Measurements from ENCODE around the gene MEIOC. TPM values are rescaled to one million over a fixed set of nuclear protein-coding genes. Genes with fewer than 3 reads are reported as not detected.

The MEIOC gene
- total and polyA plus RNA-seq, 2 of the 4 experiments (the other 2 are of a cell fraction) = 0.27 to 0.36 TPM

DNA sequence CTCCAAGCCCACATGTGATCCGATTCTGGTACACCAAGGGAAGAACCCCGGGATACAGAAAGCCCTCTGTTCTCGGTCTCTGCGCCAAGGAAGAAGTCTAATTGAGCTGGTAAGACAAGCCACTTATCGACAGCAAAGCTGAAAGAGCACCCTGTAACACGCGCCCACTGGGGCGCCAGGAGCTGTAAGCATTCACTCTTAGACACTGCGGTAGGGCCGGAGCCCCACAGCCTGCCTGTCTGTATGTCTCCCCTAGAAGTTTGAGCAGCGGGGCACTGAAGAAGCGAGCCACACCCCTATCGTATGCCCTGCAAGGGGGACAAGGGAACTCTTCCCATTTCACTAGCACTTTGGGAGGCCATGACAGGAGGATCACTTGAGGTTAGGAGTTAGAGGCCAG lies 27.0 kb upstream of the MEIOC start:
- H3K4ac ChIP-seq (ENCODE audit: low read depth, low read length) = no peak overlapping the region
- in situ Hi-C loops (cut with MboI; ENCODE audit: low sequenced_read_pairs) = loop anchor here (25.0 kb wide), 1 partner anchor 417 kb away; the partner anchor contains the start of gene UBTF

More for the DNA sequence above, 27.0 kb upstream of the MEIOC start:
- H4K20me1 ChIP-seq (ENCODE audit: insufficient read depth, low read length) = no peaks in the 10 kb centered on the region
- WGBS, 2 experiments (ENCODE audit: extremely low coverage in 2 of 2, insufficient read length in 1 of 2) = 90% methylated on average over 8 of the region's 13 CpGs; no CpG with 5 or more reads in 1 of the 2 experiments
- no peak overlapping the region for H4K5ac ChIP-seq (ENCODE audit: low read depth, low read length)
- no peak overlapping the region for H3K4me2 ChIP-seq (ENCODE audit: low read depth, low read length)
- peaks cover 6% of the 10 kb centered on the region; the same call in 1 of the 2 replicates for H3K4me1 ChIP-seq (ENCODE audit: control insufficient read depth, insufficient read depth, low read length)
- no peak overlapping the region for H4K91ac ChIP-seq (ENCODE audit: insufficient read depth, low read depth, low read length)
- POLR2A ChIA-PET (ENCODE audit: unreplicated experiment) = no interaction called here
- CTCF ChIA-PET = interaction anchor here (0.6 kb wide), 1 partner anchor 18 kb away, joined by 5 read pairs; no protein-coding TSS in a partner anchor
- H2AK5ac ChIP-seq (ENCODE audit: low read depth, low read length) = no peak overlapping the region
- H3K56ac ChIP-seq (ENCODE audit: extremely low read depth, insufficient read depth, low read length) = no peak overlapping the region
- H3K14ac ChIP-seq (replicated peaks; ENCODE audit: low read depth, low read length) = no peak overlapping the region
- no peak overlapping the region for H3K27ac ChIP-seq (ENCODE audit: insufficient read depth, low read length)
- H3K23ac ChIP-seq (ENCODE audit: low read depth, low read length) = no peak overlapping the region
- H3K9me1 ChIP-seq (ENCODE audit: insufficient read depth, low read length) = no peaks in the 10 kb centered on the region
- no peaks in the 10 kb centered on the region for H3K36me3 ChIP-seq (ENCODE audit: control insufficient read depth, insufficient read depth, low read length)
- no peak overlapping the region for H3K9ac ChIP-seq (ENCODE audit: low read depth, low read length)
- no peaks in the 10 kb centered on the region for H3K79me1 ChIP-seq (ENCODE audit: low read depth in 1 of 2, low read length in 2 of 2)
- H3K4me3 ChIP-seq (ENCODE audit: insufficient read depth, low read depth, low read length) = no peak overlapping the region
- no peak overlapping the region for H2BK5ac ChIP-seq (ENCODE audit: low read depth, low read length, poor library complexity, severe bottlenecking)
- BruUV-seq (replicated peaks) = no TSS peak
- ATAC-seq (ENCODE audit: low read depth) (no peak), DNase-seq (no peak)
- H4K8ac ChIP-seq (ENCODE audit: low read depth in 2 of 2, low read length in 2 of 2) = no peak overlapping the region
- no peak overlapping the region for H2BK15ac ChIP-seq (ENCODE audit: low read depth, low read length)
- no peak overlapping the region for H3K18ac ChIP-seq (ENCODE audit: low read depth, low read length)
- intact Hi-C loops (cut with micrococcal nuclease) (no loop called here), dilution Hi-C loops (cut with HindIII; ENCODE audit: low sequenced_read_pairs, unreplicated experiment) (no loop called here)
- no peaks in the 10 kb centered on the region for H3K9me3 ChIP-seq (ENCODE audit: control insufficient read depth, insufficient read depth, low read length)
- H3K27me3 ChIP-seq (ENCODE audit: control insufficient read depth, insufficient read depth, low read length) = no peaks in the 10 kb centered on the region
- no peak overlapping the region for H2BK20ac ChIP-seq (ENCODE audit: low read depth, low read length)
- no peak overlapping the region for H2BK120ac ChIP-seq (ENCODE audit: low read depth, low read length)
- H2AK9ac ChIP-seq (replicated peaks; ENCODE audit: low read depth, low read length, poor library complexity) = no peak overlapping the region
- H2AFZ ChIP-seq (replicated peaks; ENCODE audit: low read length, poor library complexity) = no peak overlapping the region
- no peak for TF ChIP-seq NFE2L2 (IDR thresholded peaks at IDR 0.05; ENCODE audit: low read depth, low read length)
- no peak for TF ChIP-seq POLR2A (IDR thresholded peaks at IDR 0.05; ENCODE audit: low read depth, low read length)
- no peak for TF ChIP-seq BHLHE40 (IDR thresholded peaks at IDR 0.05; ENCODE audit: low read depth, low read length)
- TF ChIP-seq RFX5 (IDR thresholded peaks at IDR 0.05; ENCODE audit: low read depth, low read length) = no peak
- no peak for TF ChIP-seq CHD1 (IDR thresholded peaks at IDR 0.05; ENCODE audit: low read depth, low read length)
- TF ChIP-seq USF2 (IDR thresholded peaks at IDR 0.05; ENCODE audit: low read depth, low read length) = no peak
- TF ChIP-seq MAFK (IDR thresholded peaks at IDR 0.05; ENCODE audit: low read depth, low read length) = no peak
- no peak for TF ChIP-seq MXI1 (IDR thresholded peaks at IDR 0.05; ENCODE audit: borderline replicate concordance, low read depth, low read length)
- TF ChIP-seq RCOR1 (IDR thresholded peaks at IDR 0.05; ENCODE audit: insufficient replicate concordance, low read length) = no peak
- TF ChIP-seq FOS (IDR thresholded peaks at IDR 0.05; ENCODE audit: low read depth, low read length) = no peak
- TF ChIP-seq, protein P1, sequence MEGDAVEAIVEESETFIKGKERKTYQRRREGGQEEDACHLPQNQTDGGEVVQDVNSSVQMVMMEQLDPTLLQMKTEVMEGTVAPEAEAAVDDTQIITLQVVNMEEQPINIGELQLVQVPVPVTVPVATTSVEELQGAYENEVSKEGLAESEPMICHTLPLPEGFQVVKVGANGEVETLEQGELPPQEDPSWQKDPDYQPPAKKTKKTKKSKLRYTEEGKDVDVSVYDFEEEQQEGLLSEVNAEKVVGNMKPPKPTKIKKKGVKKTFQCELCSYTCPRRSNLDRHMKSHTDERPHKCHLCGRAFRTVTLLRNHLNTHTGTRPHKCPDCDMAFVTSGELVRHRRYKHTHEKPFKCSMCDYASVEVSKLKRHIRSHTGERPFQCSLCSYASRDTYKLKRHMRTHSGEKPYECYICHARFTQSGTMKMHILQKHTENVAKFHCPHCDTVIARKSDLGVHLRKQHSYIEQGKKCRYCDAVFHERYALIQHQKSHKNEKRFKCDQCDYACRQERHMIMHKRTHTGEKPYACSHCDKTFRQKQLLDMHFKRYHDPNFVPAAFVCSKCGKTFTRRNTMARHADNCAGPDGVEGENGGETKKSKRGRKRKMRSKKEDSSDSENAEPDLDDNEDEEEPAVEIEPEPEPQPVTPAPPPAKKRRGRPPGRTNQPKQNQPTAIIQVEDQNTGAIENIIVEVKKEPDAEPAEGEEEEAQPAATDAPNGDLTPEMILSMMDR (conservative IDR thresholded peaks at IDR 0.05; ENCODE audit: low read depth, low read length) = no peak
- no peak for TF ChIP-seq RAD21 (IDR thresholded peaks at IDR 0.05; ENCODE audit: low read length)

Data from IMR-90 (cell line).